ENCODE data around the gene MAML3.

MAML3 gene

GRCh38 chr4:139672732-139673131 is 481.3 kb downstream of the MAML3 start:
- intact Hi-C loops (cut with DNase I; ENCODE audit: low total_unique reads): no loop called here
- H3K4me3 ChIP-seq: no peak overlapping the region
- H3K36me3 ChIP-seq: peaks cover 0 to 8% (median 8%) of the 10 kb centered on the region in 3 donors
- no peak overlapping the region for H3K27ac ChIP-seq
- H3K4me1 ChIP-seq: peaks cover 0 to 5% (median 2%) of the 10 kb centered on the region in 4 donors
- no peaks in the 10 kb centered on the region for H3K27me3 ChIP-seq
- TF ChIP-seq, protein P1, sequence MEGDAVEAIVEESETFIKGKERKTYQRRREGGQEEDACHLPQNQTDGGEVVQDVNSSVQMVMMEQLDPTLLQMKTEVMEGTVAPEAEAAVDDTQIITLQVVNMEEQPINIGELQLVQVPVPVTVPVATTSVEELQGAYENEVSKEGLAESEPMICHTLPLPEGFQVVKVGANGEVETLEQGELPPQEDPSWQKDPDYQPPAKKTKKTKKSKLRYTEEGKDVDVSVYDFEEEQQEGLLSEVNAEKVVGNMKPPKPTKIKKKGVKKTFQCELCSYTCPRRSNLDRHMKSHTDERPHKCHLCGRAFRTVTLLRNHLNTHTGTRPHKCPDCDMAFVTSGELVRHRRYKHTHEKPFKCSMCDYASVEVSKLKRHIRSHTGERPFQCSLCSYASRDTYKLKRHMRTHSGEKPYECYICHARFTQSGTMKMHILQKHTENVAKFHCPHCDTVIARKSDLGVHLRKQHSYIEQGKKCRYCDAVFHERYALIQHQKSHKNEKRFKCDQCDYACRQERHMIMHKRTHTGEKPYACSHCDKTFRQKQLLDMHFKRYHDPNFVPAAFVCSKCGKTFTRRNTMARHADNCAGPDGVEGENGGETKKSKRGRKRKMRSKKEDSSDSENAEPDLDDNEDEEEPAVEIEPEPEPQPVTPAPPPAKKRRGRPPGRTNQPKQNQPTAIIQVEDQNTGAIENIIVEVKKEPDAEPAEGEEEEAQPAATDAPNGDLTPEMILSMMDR (IDR thresholded peaks at IDR 0.05): no peak
- H3K9me3 ChIP-seq: no peaks in the 10 kb centered on the region
- no peak for DNase-seq

DNA sequence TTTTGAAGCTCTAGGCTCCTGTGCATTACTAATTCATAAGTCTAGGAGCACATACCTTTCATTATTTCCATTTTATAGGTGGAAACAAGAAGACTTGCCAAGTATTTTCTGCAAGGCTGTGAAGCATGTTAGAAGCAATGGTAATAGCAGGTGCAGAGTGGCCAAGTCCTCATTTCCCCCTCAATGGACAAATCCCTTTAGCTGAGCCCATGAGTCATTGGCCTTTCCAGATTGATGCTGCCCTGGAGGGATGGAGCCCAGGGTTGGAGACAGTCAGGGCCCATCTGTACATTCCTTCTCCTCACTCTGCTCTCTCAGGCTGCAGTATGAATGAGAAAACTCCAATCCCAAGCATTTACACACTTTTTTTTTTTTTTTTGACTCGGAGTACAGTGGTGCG is 481.8 kb downstream of the MAML3 start:
- H3K36me3 ChIP-seq: peaks cover 0 to 8% (median 8%) of the 10 kb centered on the region in 3 donors
- peaks cover 0 to 9% (median 4%) of the 10 kb centered on the region in 4 donors for H3K4me1 ChIP-seq
- H3K27me3 ChIP-seq: no peaks in the 10 kb centered on the region
- H3K9me3 ChIP-seq: no peaks in the 10 kb centered on the region
- H3K27ac ChIP-seq: no peak overlapping the region
- H3K4me3 ChIP-seq: no peak overlapping the region
- intact Hi-C loops (cut with DNase I; ENCODE audit: low total_unique reads): no loop called here
- DNase-seq: no peak
- TF ChIP-seq, protein P1 (IDR thresholded peaks at IDR 0.05): no peak

GRCh38 chr4:139670775-139671174 is 483.2 kb downstream of the MAML3 start:
- TF ChIP-seq, protein P1 (IDR thresholded peaks at IDR 0.05): no peak
- DNase-seq: no peak
- intact Hi-C loops (cut with DNase I; ENCODE audit: low total_unique reads): no loop called here
- Histone ChIP-seq H3K9me3 (no peaks in the 10 kb centered on the region), H3K4me1 (peaks cover 0 to 17% (median 8%) of the 10 kb centered on the region in 4 donors), H3K27me3 (no peaks in the 10 kb centered on the region), H3K36me3 (peaks cover 0 to 8% (median 8%) of the 10 kb centered on the region in 3 donors), H3K4me3 (no peak overlapping the region), H3K27ac (no peak overlapping the region)

- intact Hi-C loops (cut with DNase I; ENCODE audit: low total_unique reads): no loop called here
- Histone ChIP-seq H3K36me3 (peaks cover 0 to 8% (median 8%) of the 10 kb centered on the region in 3 donors), H3K27me3 (no peaks in the 10 kb centered on the region), H3K4me1 (peaks cover 0 to 22% (median 12%) of the 10 kb centered on the region in 4 donors), H3K9me3 (no peaks in the 10 kb centered on the region), H3K4me3 (no peak overlapping the region), H3K27ac (no peak overlapping the region)
- no peak for DNase-seq
- TF ChIP-seq, protein P1 (IDR thresholded peaks at IDR 0.05): no peak
Observed at GRCh38 chr4:139669890-139670289, 484.1 kb downstream of the MAML3 start.

DNA sequence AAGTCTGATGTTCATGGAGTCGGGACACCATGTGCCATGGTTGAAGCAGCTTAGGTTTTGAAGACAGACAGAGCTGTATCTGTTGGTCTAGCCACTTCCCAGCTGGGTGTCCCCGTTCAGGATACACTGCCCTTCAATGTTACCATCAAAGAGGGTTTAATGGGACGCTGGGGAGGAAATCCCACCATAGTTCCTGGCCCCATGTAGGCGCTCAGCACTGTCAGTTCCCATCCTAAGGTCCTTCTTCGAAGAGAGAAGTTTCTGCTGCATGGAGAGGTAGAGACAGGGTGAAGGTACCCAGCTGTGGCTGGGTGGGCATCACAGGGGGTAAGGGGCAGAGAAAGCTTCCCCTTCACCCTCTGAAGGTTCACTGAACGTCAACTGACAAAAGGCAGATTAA is 484.6 kb downstream of the MAML3 start:
- H3K4me1 ChIP-seq: peaks cover 0 to 23% (median 12%) of the 10 kb centered on the region in 4 donors
- intact Hi-C loops (cut with DNase I; ENCODE audit: low total_unique reads): no loop called here
- no peak for DNase-seq
- TF ChIP-seq, protein P1 (IDR thresholded peaks at IDR 0.05): no peak
- no peaks in the 10 kb centered on the region for H3K27me3 ChIP-seq
- H3K36me3 ChIP-seq: peaks cover 0 to 8% (median 8%) of the 10 kb centered on the region in 3 donors
- no peak overlapping the region for H3K4me3 ChIP-seq
- no peaks in the 10 kb centered on the region for H3K9me3 ChIP-seq
- no peak overlapping the region for H3K27ac ChIP-seq

All from tibial artery (tissue), 4 donors.